ENCODE measurements around the gene GH1.
A peak's percentile ranks its signal among the peaks of the same experiment; 100 is the strongest.

The GH1 gene

GRCh38 chr17:63960006-63960405 lies 41.4 kb upstream of the GH1 start:
- no peaks in the 10 kb centered on the region for H3K79me2 ChIP-seq (ENCODE audit: insufficient read depth, low read length)
- no peaks in the 10 kb centered on the region for H3K36me3 ChIP-seq (ENCODE audit: insufficient read depth, low read length)
- no peak for ATAC-seq (ENCODE audit: insufficient read depth, low read depth)
- H3K9ac ChIP-seq (ENCODE audit: low read depth, low read length): no peak overlapping the region
- H3K27ac ChIP-seq (ENCODE audit: low read length): no peak overlapping the region
- no peak overlapping the region for H3K4me3 ChIP-seq (ENCODE audit: low read depth in 1 of 2, low read length in 2 of 2)
- DNase-seq: no peak
- H3K4me1 ChIP-seq (ENCODE audit: insufficient read depth, low read length): peaks cover 5% of the 10 kb centered on the region
- no peaks in the 10 kb centered on the region for H3K9me3 ChIP-seq (ENCODE audit: insufficient read depth, low read length, severe bottlenecking)
- H3K4me2 ChIP-seq (ENCODE audit: insufficient read depth, low read length): no peak overlapping the region
- H4K20me1 ChIP-seq (ENCODE audit: insufficient read depth, low read length): 0 out of 2 replicates have a peak, but pooled peaks cover 3% of the 10 kb centered on the region
- H2AFZ ChIP-seq (ENCODE audit: low read depth, low read length): no peak overlapping the region
- TF ChIP-seq CTCF (IDR thresholded peaks at IDR 0.05; ENCODE audit: borderline replicate concordance, extremely low read depth, low read length, poor library complexity, severe bottlenecking) (no peak), EZH2 (IDR thresholded peaks at IDR 0.05; ENCODE audit: borderline replicate concordance, low read depth, low read length, severe bottlenecking) (no peak)
- H3K27me3 ChIP-seq (ENCODE audit: insufficient read depth, low read length, poor library complexity): no peaks in the 10 kb centered on the region

- no peaks in the 10 kb centered on the region for H3K9me3 ChIP-seq (ENCODE audit: insufficient read depth, low read length, severe bottlenecking)
- H3K27me3 ChIP-seq (ENCODE audit: insufficient read depth, low read length, poor library complexity): no peaks in the 10 kb centered on the region
- ATAC-seq (ENCODE audit: insufficient read depth, low read depth): no peak
- H2AFZ ChIP-seq (ENCODE audit: low read depth, low read length): no peak overlapping the region
- peaks cover 19% of the 10 kb centered on the region for H3K4me1 ChIP-seq (ENCODE audit: insufficient read depth, low read length)
- H3K36me3 ChIP-seq (ENCODE audit: insufficient read depth, low read length): no peaks in the 10 kb centered on the region
- H3K79me2 ChIP-seq (ENCODE audit: insufficient read depth, low read length): no peaks in the 10 kb centered on the region
- H3K27ac ChIP-seq (ENCODE audit: low read length): no peak overlapping the region
- no peak for DNase-seq
- H4K20me1 ChIP-seq (ENCODE audit: insufficient read depth, low read length): peaks cover 3% of the 10 kb centered on the region; the same call in 1 of the 2 replicates
- TF ChIP-seq EZH2 (IDR thresholded peaks at IDR 0.05; ENCODE audit: borderline replicate concordance, low read depth, low read length, severe bottlenecking): no peak
- no peak for TF ChIP-seq CTCF (IDR thresholded peaks at IDR 0.05; ENCODE audit: borderline replicate concordance, extremely low read depth, low read length, poor library complexity, severe bottlenecking)
- H3K4me2 ChIP-seq (ENCODE audit: insufficient read depth, low read length): no peak overlapping the region
- no peak overlapping the region for H3K4me3 ChIP-seq (ENCODE audit: low read depth in 1 of 2, low read length in 2 of 2)
- H3K9ac ChIP-seq (ENCODE audit: low read depth, low read length): no peak overlapping the region
Observed at GRCh38 chr17:63956296-63956920, 37.8 kb upstream of the GH1 start.

- no peak overlapping the region for H3K9ac ChIP-seq (ENCODE audit: low read depth, low read length)
- no peak overlapping the region for H3K4me2 ChIP-seq (ENCODE audit: insufficient read depth, low read length)
- DNase-seq: no peak
- H3K4me3 ChIP-seq (ENCODE audit: low read depth in 1 of 2, low read length in 2 of 2): no peak overlapping the region
- no peak overlapping the region for H3K27ac ChIP-seq (ENCODE audit: low read length)
- H2AFZ ChIP-seq (ENCODE audit: low read depth, low read length): no peak overlapping the region
- H4K20me1 ChIP-seq (ENCODE audit: insufficient read depth, low read length): peaks cover 3% of the 10 kb centered on the region; the same call in 1 of the 2 replicates
- TF ChIP-seq EZH2 (IDR thresholded peaks at IDR 0.05; ENCODE audit: borderline replicate concordance, low read depth, low read length, severe bottlenecking): no peak
- peaks cover 19% of the 10 kb centered on the region for H3K4me1 ChIP-seq (ENCODE audit: insufficient read depth, low read length)
- H3K27me3 ChIP-seq (ENCODE audit: insufficient read depth, low read length, poor library complexity): no peaks in the 10 kb centered on the region
- no peaks in the 10 kb centered on the region for H3K79me2 ChIP-seq (ENCODE audit: insufficient read depth, low read length)
- H3K36me3 ChIP-seq (ENCODE audit: insufficient read depth, low read length): no peaks in the 10 kb centered on the region
- ATAC-seq (ENCODE audit: insufficient read depth, low read depth): no peak
- H3K9me3 ChIP-seq (ENCODE audit: insufficient read depth, low read length, severe bottlenecking): no peaks in the 10 kb centered on the region
Observed at GRCh38 chr17:63955791-63956190, 37.2 kb upstream of the GH1 start.

GRCh38 chr17:63955232-63955631 lies 36.6 kb upstream of the GH1 start:
- Histone ChIP-seq H3K9me3 (ENCODE audit: insufficient read depth, low read length, severe bottlenecking) (no peaks in the 10 kb centered on the region), H3K79me2 (ENCODE audit: insufficient read depth, low read length) (no peaks in the 10 kb centered on the region)

More at GRCh38 chr17:63955232-63955631, 36.6 kb upstream of the GH1 start:
- H3K4me3 ChIP-seq (ENCODE audit: low read depth in 1 of 2, low read length in 2 of 2): no peak overlapping the region
- no peaks in the 10 kb centered on the region for H3K27me3 ChIP-seq (ENCODE audit: insufficient read depth, low read length, poor library complexity)
- TF ChIP-seq EZH2 (IDR thresholded peaks at IDR 0.05; ENCODE audit: borderline replicate concordance, low read depth, low read length, severe bottlenecking) (no peak), CTCF (IDR thresholded peaks at IDR 0.05; ENCODE audit: borderline replicate concordance, extremely low read depth, low read length, poor library complexity, severe bottlenecking) (no peak)
- DNase-seq (no peak), ATAC-seq (ENCODE audit: insufficient read depth, low read depth) (no peak)
- peaks cover 3% of the 10 kb centered on the region; the same call in 1 of the 2 replicates for H4K20me1 ChIP-seq (ENCODE audit: insufficient read depth, low read length)
- H2AFZ ChIP-seq (ENCODE audit: low read depth, low read length): no peak overlapping the region
- H3K4me1 ChIP-seq (ENCODE audit: insufficient read depth, low read length): peaks cover 19% of the 10 kb centered on the region
- no peak overlapping the region for H3K4me2 ChIP-seq (ENCODE audit: insufficient read depth, low read length)
- H3K36me3 ChIP-seq (ENCODE audit: insufficient read depth, low read length): no peaks in the 10 kb centered on the region
- no peak overlapping the region for H3K9ac ChIP-seq (ENCODE audit: low read depth, low read length)
- peak overlapping the region; percentile 45; the same call in 1 of the 2 replicates for H3K27ac ChIP-seq (ENCODE audit: low read length)
